Fibroblast of lung (primary cell): ENCODE data around the gene CENPB. TPM values are rescaled to one million over a fixed set of nuclear protein-coding genes. Genes with fewer than 3 reads are reported as not detected.

ENCODE experiments used
- DNase-seq, 2 donors: peaks; one replicate each; pipeline versions ENCODE4 v3.0.0 to v3.0.0-alpha.2; 2010; ENCODE audit warnings: low read depth in 2 of 2
- H2AFZ ChIP-seq: 2 replicates; pipeline ENCODE4 v1.5.1; 2012; ENCODE audit warnings: low read length, control low read depth, inconsistent platforms
- H3K27ac ChIP-seq: 2 replicates; pipeline ENCODE4 v1.5.1; 2011; ENCODE audit warnings: low read length, control low read depth; ENCODE audit not compliant: insufficient read depth
- H3K27me3 ChIP-seq: 2 replicates; pipeline ENCODE4 v1.5.1; 2011; ENCODE audit warnings: mild to moderate bottlenecking, low read length; ENCODE audit not compliant: control insufficient read depth, insufficient read depth
- H3K36me3 ChIP-seq: 2 replicates; pipeline ENCODE4 v1.5.1; 2011; ENCODE audit warnings: low read length; ENCODE audit not compliant: control insufficient read depth, insufficient read depth
- H3K4me1 ChIP-seq: 2 replicates; pipeline ENCODE4 v1.5.1; 2011; ENCODE audit warnings: low read length; ENCODE audit not compliant: control insufficient read depth, insufficient read depth; ENCODE audit errors: extremely low read depth
- H3K4me2 ChIP-seq: 2 replicates; pipeline ENCODE4 v1.5.1; 2011; ENCODE audit warnings: low read length, control low read depth; ENCODE audit not compliant: insufficient read depth; ENCODE audit errors: extremely low read depth
- H3K4me3 ChIP-seq, 4 experiments: fragments of 200-600 bp in 1 of 4; sonication (generic) in 1 of 4; replicated peaks in 1 of 4; 2 replicates each; pipeline ENCODE4 v1.5.1; 2011 to 2016; ENCODE audit warnings: low read length in 4 of 4, low read depth in 3 of 4, mild to moderate bottlenecking in 3 of 4, control low read depth in 2 of 4, inconsistent platforms in 1 of 4, mixed read lengths in 1 of 4; ENCODE audit not compliant: insufficient read depth in 1 of 4; ENCODE audit errors: control extremely low read depth in 1 of 4
- H3K79me2 ChIP-seq: 2 replicates; pipeline ENCODE4 v1.5.1; 2012; ENCODE audit warnings: mild to moderate bottlenecking, low read length, inconsistent platforms; ENCODE audit not compliant: control insufficient read depth, insufficient read depth
- H3K9ac ChIP-seq: 2 replicates; pipeline ENCODE4 v1.5.1; 2011; ENCODE audit warnings: mild to moderate bottlenecking, low read length, control low read depth; ENCODE audit not compliant: insufficient read depth
- H3K9me3 ChIP-seq: 2 replicates; pipeline ENCODE4 v1.5.1; 2012; ENCODE audit warnings: low read depth, low read length; ENCODE audit not compliant: control insufficient read depth, insufficient read depth
- H4K20me1 ChIP-seq: 2 replicates; pipeline ENCODE4 v1.5.1; 2011; ENCODE audit warnings: low read length; ENCODE audit not compliant: control insufficient read depth, insufficient read depth; ENCODE audit errors: extremely low read depth
- EZH2 ChIP-seq: IDR thresholded peaks from 2 replicates; pipeline ENCODE4 v1.5.1; 2012; ENCODE audit warnings: low read length, control low read depth, mild to moderate bottlenecking; ENCODE audit errors: missing control alignments
- polyA plus RNA-seq, 2 donors: library from polyadenylated mRNA; depleted of rRNA in 1 of 2; stranded (reverse) in 1 of 2; unstranded in 1 of 2; fragments of >200 nt; gene quantifications; 2 replicates each; pipeline ENCODE4 v1.2.1, GENCODE V29; 2011 to 2012; ENCODE audit warnings: missing spikeins in 1 of 2
- total RNA-seq: library from RNA; depleted of rRNA; stranded (reverse); fragments of >200 nt; gene quantifications from 2 replicates; pipeline ENCODE4 v1.2.1, GENCODE V29; 2014
- TF ChIP-seq, protein P1 (sequence below), 2 donors: IDR thresholded peaks in 1 of 2; conservative IDR thresholded peaks in 1 of 2; 1 replicate in 1 of 2; 2 replicates in 1 of 2; pipeline ENCODE4 v1.5.1; 2011 to 2012; ENCODE audit warnings: low read length in 2 of 2, control low read depth in 1 of 2, inconsistent platforms in 1 of 2, low read depth in 1 of 2, mild to moderate bottlenecking in 1 of 2

Gene CENPB
- total and polyA plus RNA-seq, 2 donors (not counting 1 experiment from before 2014, with no cell fraction given) = 32.6 to 106 TPM

DNA sequence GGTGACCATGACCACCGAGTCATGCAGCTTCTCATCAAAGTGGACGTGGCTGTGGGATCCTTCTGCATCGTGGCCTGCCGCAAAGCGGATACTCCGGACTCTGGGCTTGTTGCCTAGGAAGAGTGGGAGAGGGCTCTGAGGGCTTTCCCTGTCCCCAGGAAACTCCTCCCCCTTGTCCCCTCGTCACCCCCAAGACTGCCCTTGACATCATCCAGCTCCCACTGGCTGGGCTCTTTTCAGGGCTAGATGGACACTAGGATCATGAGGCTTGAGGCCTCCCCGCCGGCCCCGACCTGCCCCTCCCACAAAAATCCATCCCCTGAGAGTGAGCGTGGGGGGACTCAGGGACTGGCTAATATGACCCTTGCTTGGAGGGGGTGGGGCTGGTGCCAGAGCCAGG lies 28.0 kb downstream of the CENPB start:
- Histone ChIP-seq H3K27ac (no peak overlapping the region), H3K79me2 (no peaks in the 10 kb centered on the region), H3K4me3 (no peak overlapping the region), H3K4me2 (no peak overlapping the region), H4K20me1 (no peaks in the 10 kb centered on the region), H3K9me3 (no peaks in the 10 kb centered on the region), H3K4me1 (no peaks in the 10 kb centered on the region), H3K27me3 (no peaks in the 10 kb centered on the region), H3K36me3 (peaks cover 3% of the 10 kb centered on the region), H3K9ac (no peak overlapping the region), H2AFZ (no peak overlapping the region)
- DNase-seq = no peak
- TF ChIP-seq, protein P1, sequence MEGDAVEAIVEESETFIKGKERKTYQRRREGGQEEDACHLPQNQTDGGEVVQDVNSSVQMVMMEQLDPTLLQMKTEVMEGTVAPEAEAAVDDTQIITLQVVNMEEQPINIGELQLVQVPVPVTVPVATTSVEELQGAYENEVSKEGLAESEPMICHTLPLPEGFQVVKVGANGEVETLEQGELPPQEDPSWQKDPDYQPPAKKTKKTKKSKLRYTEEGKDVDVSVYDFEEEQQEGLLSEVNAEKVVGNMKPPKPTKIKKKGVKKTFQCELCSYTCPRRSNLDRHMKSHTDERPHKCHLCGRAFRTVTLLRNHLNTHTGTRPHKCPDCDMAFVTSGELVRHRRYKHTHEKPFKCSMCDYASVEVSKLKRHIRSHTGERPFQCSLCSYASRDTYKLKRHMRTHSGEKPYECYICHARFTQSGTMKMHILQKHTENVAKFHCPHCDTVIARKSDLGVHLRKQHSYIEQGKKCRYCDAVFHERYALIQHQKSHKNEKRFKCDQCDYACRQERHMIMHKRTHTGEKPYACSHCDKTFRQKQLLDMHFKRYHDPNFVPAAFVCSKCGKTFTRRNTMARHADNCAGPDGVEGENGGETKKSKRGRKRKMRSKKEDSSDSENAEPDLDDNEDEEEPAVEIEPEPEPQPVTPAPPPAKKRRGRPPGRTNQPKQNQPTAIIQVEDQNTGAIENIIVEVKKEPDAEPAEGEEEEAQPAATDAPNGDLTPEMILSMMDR (conservative IDR thresholded peaks at IDR 0.05 in 1 of 2, IDR thresholded peaks at IDR 0.05 in 1 of 2; ENCODE audit: low read depth in 1 of 2, low read length in 2 of 2) = no peak
- TF ChIP-seq EZH2 = no peak

DNA sequence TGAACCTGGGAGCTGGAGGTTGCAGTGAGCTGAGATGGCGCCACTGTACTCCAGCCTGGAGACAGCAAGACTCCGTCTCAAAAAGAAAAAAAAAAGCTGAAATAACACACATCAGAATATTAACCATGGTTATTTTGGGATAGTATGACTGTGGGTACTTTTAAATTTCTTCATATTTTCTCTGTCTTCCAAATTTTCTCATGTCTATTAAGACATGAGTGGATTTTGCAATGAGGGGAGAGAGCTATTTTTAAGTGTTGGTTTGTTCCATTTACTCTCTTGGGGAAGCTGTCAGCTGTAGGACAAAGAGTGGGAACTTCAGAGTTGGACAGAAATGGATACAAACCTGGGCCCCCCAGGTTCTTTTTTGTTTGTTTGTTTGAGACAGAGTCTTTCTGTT lies 29.3 kb downstream of the CENPB start:
- Histone ChIP-seq H3K27me3 (no peaks in the 10 kb centered on the region), H4K20me1 (no peaks in the 10 kb centered on the region), H3K9me3 (no peaks in the 10 kb centered on the region), H3K4me3 (no peak overlapping the region), H3K4me1 (no peaks in the 10 kb centered on the region), H2AFZ (no peak overlapping the region), H3K27ac (no peak overlapping the region), H3K36me3 (peaks cover 3% of the 10 kb centered on the region), H3K9ac (no peak overlapping the region), H3K79me2 (no peaks in the 10 kb centered on the region), H3K4me2 (no peak overlapping the region)
- no peak for DNase-seq
- TF ChIP-seq EZH2 = no peak
- TF ChIP-seq, protein P1 (conservative IDR thresholded peaks at IDR 0.05 in 1 of 2, IDR thresholded peaks at IDR 0.05 in 1 of 2; ENCODE audit: low read depth in 1 of 2, low read length in 2 of 2) = no peak

DNA sequence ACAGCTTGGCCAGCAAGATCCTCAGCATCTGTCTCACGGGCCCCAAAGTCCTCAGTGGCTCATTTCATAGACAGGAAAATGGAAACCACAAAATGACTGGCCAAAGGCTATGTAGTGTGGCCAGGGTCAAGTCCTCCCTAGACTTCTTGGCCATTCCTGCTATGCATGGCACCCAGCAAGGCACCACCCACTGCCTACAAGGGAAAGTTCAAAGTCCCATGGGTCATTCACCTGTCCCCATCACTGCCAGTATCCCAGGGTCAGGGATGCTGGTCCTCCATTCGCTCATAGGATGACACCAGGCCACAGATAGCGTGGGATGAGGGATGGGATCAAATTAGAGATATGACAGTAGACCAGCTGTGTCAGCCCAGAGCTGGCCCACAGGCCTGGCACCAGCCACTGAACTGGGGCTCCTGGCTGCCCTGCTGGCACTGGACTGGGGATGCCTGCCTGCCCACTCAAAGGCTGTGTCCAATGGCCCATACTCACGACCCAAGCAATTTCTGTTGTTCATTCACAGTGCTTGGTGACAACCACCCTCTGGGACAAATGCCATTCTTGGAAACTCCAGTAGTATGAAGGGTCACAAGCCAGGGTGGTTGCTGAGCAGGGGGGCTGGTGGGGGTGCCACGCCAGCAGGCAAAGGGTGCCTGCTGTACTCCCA lies 30.6 kb downstream of the CENPB start:
- no peaks in the 10 kb centered on the region for H4K20me1 ChIP-seq
- H3K27me3 ChIP-seq = no peaks in the 10 kb centered on the region
- no peak overlapping the region for H2AFZ ChIP-seq
- no peak overlapping the region for H3K27ac ChIP-seq
- H3K4me3 ChIP-seq = no peak overlapping the region
- peaks cover 3% of the 10 kb centered on the region for H3K36me3 ChIP-seq
- H3K4me2 ChIP-seq = no peak overlapping the region
- no peaks in the 10 kb centered on the region for H3K9me3 ChIP-seq
- no peaks in the 10 kb centered on the region for H3K4me1 ChIP-seq
- no peak for DNase-seq
- no peak overlapping the region for H3K9ac ChIP-seq
- no peak for TF ChIP-seq EZH2
- TF ChIP-seq, protein P1 (conservative IDR thresholded peaks at IDR 0.05 in 1 of 2, IDR thresholded peaks at IDR 0.05 in 1 of 2; ENCODE audit: low read depth in 1 of 2, low read length in 2 of 2) = no peak
- no peaks in the 10 kb centered on the region for H3K79me2 ChIP-seq
